HepG2 (cell line): ENCODE results near the gene SH2D6. TPM values are rescaled to one million over a fixed set of nuclear protein-coding genes. Genes with fewer than 3 reads are reported as not detected.
A peak's percentile ranks its signal among the peaks of the same experiment; 100 is the strongest.

Experiments used
- CBX5 ChIP-seq: sonication (generic); formaldehyde crosslinking; IDR thresholded peaks from 2 replicates; pipeline ENCODE4 v1.4.0; 2020; ENCODE audit warnings: missing genetic modification reagents, borderline replicate concordance
- CTCF ChIP-seq: sonication (generic); formaldehyde crosslinking; IDR thresholded peaks from 2 replicates; pipeline ENCODE4 v1.5.0; 2020; ENCODE audit warnings: mild to moderate bottlenecking, missing genetic modification reagents, moderate library complexity
- HMGA1 ChIP-seq: sonication (generic); formaldehyde crosslinking; conservative IDR thresholded peaks from 2 replicates; pipeline ENCODE4 v1.4.0; 2020; ENCODE audit warnings: missing genetic modification reagents
- JDP2 ChIP-seq: sonication (generic); formaldehyde crosslinking; IDR thresholded peaks from 2 replicates; pipeline ENCODE4 v1.8.1; 2022; ENCODE audit warnings: missing genetic modification reagents, borderline replicate concordance
- JUNB ChIP-seq: sonication (generic); formaldehyde crosslinking; IDR thresholded peaks from 2 replicates; pipeline ENCODE4 v1.8.0; 2022; ENCODE audit warnings: missing genetic modification reagents, mild to moderate bottlenecking, borderline replicate concordance
- MED1 ChIP-seq: sonication (generic); formaldehyde crosslinking; IDR thresholded peaks from 2 replicates; pipeline ENCODE4 v1.4.0; 2020; ENCODE audit warnings: missing genetic modification reagents
- NCOA2 ChIP-seq: sonication (generic); formaldehyde crosslinking; IDR thresholded peaks from 2 replicates; pipeline ENCODE4 v1.8.0; 2022; ENCODE audit warnings: inconsistent platforms
- NFIB ChIP-seq: sonication (generic); formaldehyde crosslinking; IDR thresholded peaks from 2 replicates; pipeline ENCODE4 v1.9.0; 2021; ENCODE audit warnings: missing genetic modification reagents, mild to moderate bottlenecking, borderline replicate concordance
- NR0B2 ChIP-seq: sonication (generic); formaldehyde crosslinking; IDR thresholded peaks from 2 replicates; pipeline ENCODE4 v1.4.0; 2020; ENCODE audit warnings: mild to moderate bottlenecking, missing genetic modification reagents
- RAD21 ChIP-seq: fragments of 450-650 bp; formaldehyde crosslinking; IDR thresholded peaks from 2 replicates; pipeline ENCODE4 v1.5.0; 2020; ENCODE audit warnings: mild to moderate bottlenecking
- RARA ChIP-seq: IDR thresholded peaks from 2 replicates; pipeline ENCODE4 v1.6.1; 2016; ENCODE audit warnings: missing genetic modification reagents, missing compliant biosample characterization
- RFXANK ChIP-seq: IDR thresholded peaks from 2 replicates; pipeline ENCODE4 v1.6.1; 2016
- SNAI1 ChIP-seq: sonication (generic); formaldehyde crosslinking; IDR thresholded peaks from 2 replicates; pipeline ENCODE4 v1.5.0; 2020; ENCODE audit warnings: mild to moderate bottlenecking, missing genetic modification reagents, borderline replicate concordance
- SOX5 ChIP-seq: IDR thresholded peaks from 2 replicates; pipeline ENCODE4 v1.6.1; 2016; ENCODE audit warnings: borderline replicate concordance
- SP1 ChIP-seq, 2 experiments: fragments of 450-650 bp in 1 of 2; sonication (generic) in 1 of 2; formaldehyde crosslinking in 1 of 2; IDR thresholded peaks; 2 replicates each; pipeline versions ENCODE4 v1.4.0 to v1.6.1; 2016 to 2020; ENCODE audit warnings: missing genetic modification reagents in 1 of 2
- TRIM24 ChIP-seq: sonication (generic); formaldehyde crosslinking; IDR thresholded peaks from 2 replicates; pipeline ENCODE4 v1.8.0; 2022; ENCODE audit warnings: mild to moderate bottlenecking, missing genetic modification reagents
- TSC22D2 ChIP-seq: sonication (generic); formaldehyde crosslinking; IDR thresholded peaks from 2 replicates; pipeline ENCODE4 v1.5.1; 2020; ENCODE audit warnings: missing genetic modification reagents, mild to moderate bottlenecking, borderline replicate concordance
- ZMAT5 ChIP-seq: sonication (generic); formaldehyde crosslinking; IDR thresholded peaks from 2 replicates; pipeline ENCODE4 v1.5.0; 2020; ENCODE audit warnings: mild to moderate bottlenecking, low read depth, missing genetic modification reagents, borderline replicate concordance
- ZNF17 ChIP-seq: sonication (generic); formaldehyde crosslinking; IDR thresholded peaks from 2 replicates; pipeline ENCODE4 v1.5.0; 2020; ENCODE audit warnings: mild to moderate bottlenecking, missing genetic modification reagents
- ZNF468 ChIP-seq: sonication (generic); formaldehyde crosslinking; IDR thresholded peaks from 2 replicates; pipeline ENCODE4 v1.8.0; 2022; ENCODE audit warnings: mild to moderate bottlenecking, moderate library complexity, missing genetic modification reagents
- ZNF496 ChIP-seq: sonication (generic); formaldehyde crosslinking; IDR thresholded peaks from 2 replicates; pipeline ENCODE4 v1.8.1; 2023; ENCODE audit warnings: mild to moderate bottlenecking, moderate library complexity, missing genetic modification reagents; ENCODE audit not compliant: insufficient replicate concordance
- ZNF569 ChIP-seq: sonication (generic); formaldehyde crosslinking; IDR thresholded peaks from 2 replicates; pipeline ENCODE4 v1.5.0; 2020; ENCODE audit warnings: mild to moderate bottlenecking, missing genetic modification reagents, moderate library complexity, borderline replicate concordance
- ZNF772 ChIP-seq: sonication (generic); formaldehyde crosslinking; IDR thresholded peaks from 2 replicates; pipeline ENCODE4 v1.5.0; 2020; ENCODE audit warnings: mild to moderate bottlenecking, missing genetic modification reagents
- ZNF782 ChIP-seq: sonication (generic); formaldehyde crosslinking; IDR thresholded peaks from 2 replicates; pipeline ENCODE4 v1.4.0; 2020; ENCODE audit warnings: missing genetic modification reagents, mild to moderate bottlenecking, borderline replicate concordance
- ZNF792 ChIP-seq: IDR thresholded peaks from 2 replicates; pipeline ENCODE4 v1.6.1; 2016
- polyA plus RNA-seq, 8 experiments: library from polyadenylated mRNA; depleted of rRNA in 3 of 8; stranded (reverse) in 7 of 8; unstranded in 1 of 8; fragments of >200 nt; fragmentation: Illumina TruSeq in 4 of 8; extraction: Trizol in 4 of 8; gene quantifications; 2 replicates each; pipeline versions ENCODE4 v1.2.1 to v1.2.3, GENCODE V29; 2011 to 2016; ENCODE audit warnings: low read depth in 4 of 8, missing spikeins in 1 of 8, mixed read lengths in 1 of 8; ENCODE audit not compliant: insufficient read depth in 1 of 8
- total RNA-seq, 5 experiments: library from RNA; depleted of rRNA; stranded (reverse); fragments of >200 nt; fragmentation: Illumina TruSeq; extraction: Trizol; gene quantifications; 2 replicates each; pipeline ENCODE4 v1.2.3, GENCODE V29; 2016; ENCODE audit warnings: low read depth in 1 of 5
- TF ChIP-seq, protein P1 (sequence below): sonication (generic); formaldehyde crosslinking; IDR thresholded peaks from 2 replicates; pipeline ENCODE4 v1.5.0; 2020; ENCODE audit warnings: missing genetic modification reagents, mild to moderate bottlenecking, borderline replicate concordance
- TF ChIP-seq, protein P2 (sequence below): sonication (generic); formaldehyde crosslinking; IDR thresholded peaks from 2 replicates; pipeline ENCODE4 v1.9.0; 2021; ENCODE audit warnings: missing genetic modification reagents, borderline replicate concordance

Gene SH2D6
- total and polyA plus RNA-seq, 2 of the 13 experiments (the other 11 are each of a cell fraction or from before 2014, with no cell fraction given): 0.11 to 0.26 TPM

- TF ChIP-seq, protein P1, sequence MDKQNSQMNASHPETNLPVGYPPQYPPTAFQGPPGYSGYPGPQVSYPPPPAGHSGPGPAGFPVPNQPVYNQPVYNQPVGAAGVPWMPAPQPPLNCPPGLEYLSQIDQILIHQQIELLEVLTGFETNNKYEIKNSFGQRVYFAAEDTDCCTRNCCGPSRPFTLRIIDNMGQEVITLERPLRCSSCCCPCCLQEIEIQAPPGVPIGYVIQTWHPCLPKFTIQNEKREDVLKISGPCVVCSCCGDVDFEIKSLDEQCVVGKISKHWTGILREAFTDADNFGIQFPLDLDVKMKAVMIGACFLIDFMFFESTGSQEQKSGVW (CRISPR knock-in tag): no peak
- TF ChIP-seq MED1 (CRISPR knock-in tag): no peak; the same call in 1 of the 2 replicates
- TF ChIP-seq, protein P2, sequence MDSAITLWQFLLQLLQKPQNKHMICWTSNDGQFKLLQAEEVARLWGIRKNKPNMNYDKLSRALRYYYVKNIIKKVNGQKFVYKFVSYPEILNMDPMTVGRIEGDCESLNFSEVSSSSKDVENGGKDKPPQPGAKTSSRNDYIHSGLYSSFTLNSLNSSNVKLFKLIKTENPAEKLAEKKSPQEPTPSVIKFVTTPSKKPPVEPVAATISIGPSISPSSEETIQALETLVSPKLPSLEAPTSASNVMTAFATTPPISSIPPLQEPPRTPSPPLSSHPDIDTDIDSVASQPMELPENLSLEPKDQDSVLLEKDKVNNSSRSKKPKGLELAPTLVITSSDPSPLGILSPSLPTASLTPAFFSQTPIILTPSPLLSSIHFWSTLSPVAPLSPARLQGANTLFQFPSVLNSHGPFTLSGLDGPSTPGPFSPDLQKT (CRISPR knock-in tag): no peak
- TF ChIP-seq NR0B2: no peak
- TF ChIP-seq RAD21: peak; percentile 24; the same call in 1 of the 2 replicates
- peak; percentile 45; the same call in 1 of the 2 replicates for TF ChIP-seq RARA (CRISPR knock-in tag)
- TF ChIP-seq ZNF17 (CRISPR knock-in tag): no peak
- no peak for TF ChIP-seq ZNF496
- TF ChIP-seq RFXANK: no peak
- TF ChIP-seq ZNF782 (CRISPR knock-in tag): 0 out of 2 replicates have a peak, but pooled peaks have one; percentile 52
- TF ChIP-seq SP1 (IDR thresholded peaks at IDR 0.05): no peak
- no peak for TF ChIP-seq SP1 (CRISPR knock-in tag; IDR thresholded peaks at IDR 0.05)
- peak; percentile 83 for TF ChIP-seq ZNF468
- peak; percentile 97 for TF ChIP-seq SOX5 (CRISPR knock-in tag)
- no peak for TF ChIP-seq NFIB (CRISPR knock-in tag)
- TF ChIP-seq ZNF772 (CRISPR knock-in tag): peak; percentile 85
- peak; percentile 86 for TF ChIP-seq TRIM24
- peak; percentile 63 for TF ChIP-seq NCOA2
- peak; percentile 14; the same call in 1 of the 2 replicates for TF ChIP-seq JUNB
- peak; percentile 36; the same call in 1 of the 2 replicates for TF ChIP-seq ZNF792 (CRISPR knock-in tag)
- no peak for TF ChIP-seq HMGA1 (CRISPR knock-in tag)
- TF ChIP-seq CTCF (CRISPR knock-in tag): peak; percentile 53
- no peak for TF ChIP-seq ZMAT5 (CRISPR knock-in tag)
- TF ChIP-seq JDP2 (CRISPR knock-in tag): no peak
- TF ChIP-seq ZNF569 (CRISPR knock-in tag): no peak
- no peak for TF ChIP-seq TSC22D2 (CRISPR knock-in tag)
- TF ChIP-seq CBX5: peak; percentile 94
- 0 out of 2 replicates have a peak, but pooled peaks have one; percentile 68 for TF ChIP-seq SNAI1 (CRISPR knock-in tag)
These were observed 50.3 kb downstream of the SH2D6 start (continued) for GRCh38 chr2:85468704-85469349.
